D721Med (cell line): ENCODE results near the gene P2RX5.

ENCODE experiments used
- DNase-seq: peaks from one replicate; pipeline ENCODE4 v3.0.0; 2011; ENCODE audit warnings: low spot score; ENCODE audit not compliant: insufficient read length
- FAIRE-seq: peaks from 2 replicates; lab custom pipeline; 2011; peaks lifted over from hg19 to GRCh38; lab: Jason Lieb, UNC
- TF ChIP-seq, protein P1 (sequence below): IDR thresholded peaks from 2 replicates; pipeline ENCODE4 v1.5.1; 2012; ENCODE audit warnings: mild to moderate bottlenecking, control low read depth; ENCODE audit not compliant: insufficient read depth; ENCODE audit errors: missing control alignments

P2RX5 gene

GRCh38 chr17:3723556-3724377 lies 27.8 kb upstream of the P2RX5 start, which contains the start of gene HASPIN:
TSS of gene HASPIN (plus strand) at chr17:3723903. CDS start at chr17:3723936, 33 bp downstream.
- DNase-seq (peak; percentile 96), FAIRE-seq (no peak)
- TF ChIP-seq, protein P1, sequence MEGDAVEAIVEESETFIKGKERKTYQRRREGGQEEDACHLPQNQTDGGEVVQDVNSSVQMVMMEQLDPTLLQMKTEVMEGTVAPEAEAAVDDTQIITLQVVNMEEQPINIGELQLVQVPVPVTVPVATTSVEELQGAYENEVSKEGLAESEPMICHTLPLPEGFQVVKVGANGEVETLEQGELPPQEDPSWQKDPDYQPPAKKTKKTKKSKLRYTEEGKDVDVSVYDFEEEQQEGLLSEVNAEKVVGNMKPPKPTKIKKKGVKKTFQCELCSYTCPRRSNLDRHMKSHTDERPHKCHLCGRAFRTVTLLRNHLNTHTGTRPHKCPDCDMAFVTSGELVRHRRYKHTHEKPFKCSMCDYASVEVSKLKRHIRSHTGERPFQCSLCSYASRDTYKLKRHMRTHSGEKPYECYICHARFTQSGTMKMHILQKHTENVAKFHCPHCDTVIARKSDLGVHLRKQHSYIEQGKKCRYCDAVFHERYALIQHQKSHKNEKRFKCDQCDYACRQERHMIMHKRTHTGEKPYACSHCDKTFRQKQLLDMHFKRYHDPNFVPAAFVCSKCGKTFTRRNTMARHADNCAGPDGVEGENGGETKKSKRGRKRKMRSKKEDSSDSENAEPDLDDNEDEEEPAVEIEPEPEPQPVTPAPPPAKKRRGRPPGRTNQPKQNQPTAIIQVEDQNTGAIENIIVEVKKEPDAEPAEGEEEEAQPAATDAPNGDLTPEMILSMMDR = no peak

GRCh38 chr17:3723188-3723555 lies 27.2 kb upstream of the P2RX5 start:
- TF ChIP-seq, protein P1 = no peak
- DNase-seq (no peak), FAIRE-seq (no peak)

DNA sequence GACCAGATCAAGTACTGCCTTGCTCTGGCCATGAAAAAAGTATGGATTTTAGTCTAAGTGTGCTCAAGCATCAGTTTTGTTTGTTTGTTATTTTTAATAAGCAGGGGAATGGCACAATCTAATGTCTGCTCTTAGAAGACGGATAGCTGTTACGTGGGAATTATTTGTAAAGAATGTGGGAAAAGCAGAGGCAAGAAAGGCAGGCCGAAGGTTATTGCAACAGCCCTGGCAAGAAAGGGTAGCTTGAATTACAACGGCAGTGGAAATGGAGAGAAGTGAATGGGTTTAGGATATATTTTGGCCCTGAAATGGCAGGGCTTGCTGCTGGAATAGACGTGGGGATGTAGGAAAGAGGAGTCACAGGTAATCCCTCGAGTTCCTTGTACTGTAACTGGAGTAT lies 26.8 kb upstream of the P2RX5 start:
- no peak for DNase-seq
- no peak for FAIRE-seq
- TF ChIP-seq, protein P1 = no peak

GRCh38 chr17:3719265-3719664 lies 23.3 kb upstream of the P2RX5 start:
- DNase-seq (no peak), FAIRE-seq (no peak)
- TF ChIP-seq, protein P1 = no peak

- TF ChIP-seq, protein P1 = no peak
- no peak for FAIRE-seq
Observed at GRCh38 chr17:3718201-3718600, 22.2 kb upstream of the P2RX5 start.

DNA sequence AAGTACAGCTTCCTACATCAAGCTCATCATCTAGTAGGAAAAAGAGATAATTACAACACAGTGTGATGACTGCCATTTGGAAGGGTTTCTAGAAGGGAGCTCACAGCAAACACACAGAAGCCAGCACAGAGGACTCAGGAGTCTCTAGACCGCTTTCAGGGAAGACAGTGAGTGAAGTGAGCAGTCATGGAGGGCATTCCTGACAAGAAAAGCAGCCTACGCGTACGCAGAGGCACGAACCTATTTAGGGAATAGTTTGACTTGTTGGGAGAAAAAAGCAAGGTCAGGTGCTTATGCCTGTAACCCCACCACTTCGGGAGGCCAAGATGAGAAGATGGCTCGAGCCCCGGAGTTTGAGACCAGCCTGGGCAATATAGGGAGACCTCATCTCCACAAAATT lies 19.3 kb upstream of the P2RX5 start:
- TF ChIP-seq, protein P1 = no peak
- DNase-seq = no peak
- no peak for FAIRE-seq

More at GRCh38 chr17:3718201-3718600, 22.2 kb upstream of the P2RX5 start:
- no peak for DNase-seq

- FAIRE-seq (no peak), DNase-seq (no peak)
- TF ChIP-seq, protein P1 = no peak
Observed at GRCh38 chr17:3712811-3713463, 17.0 kb upstream of the P2RX5 start.
